BLaER1 treated with 17β-estradiol and CSF1 and Interleukin-3, amounts not matched to agents 10 nM and 100 nM (cell line): ENCODE data around the gene STPG1.
A peak's percentile ranks its signal among the peaks of the same experiment; 100 is the strongest.

Experiments
- H3K27ac ChIP-seq, 11 experiments: shearing (Covaris generic); formaldehyde crosslinking; 2 replicates each; pipeline ENCODE4 v1.8.1; 2022
- H3K27me3 ChIP-seq, 11 experiments: shearing (Covaris generic); formaldehyde crosslinking; 2 replicates each; pipeline ENCODE4 v1.8.1; 2022
- H3K36me3 ChIP-seq, 11 experiments: shearing (Covaris generic); formaldehyde crosslinking; 2 replicates each; pipeline ENCODE4 v1.8.1; 2022
- H3K4me1 ChIP-seq, 10 experiments: shearing (Covaris generic); formaldehyde crosslinking; 2 replicates each; pipeline ENCODE4 v1.8.1; 2022
- H3K4me2 ChIP-seq, 11 experiments: shearing (Covaris generic); formaldehyde crosslinking; 2 replicates each; pipeline ENCODE4 v1.8.1; 2022
- H3K4me3 ChIP-seq, 10 experiments: shearing (Covaris generic); formaldehyde crosslinking; 2 replicates each; pipeline ENCODE4 v1.8.1; 2022
- H3K9ac ChIP-seq, 11 experiments: shearing (Covaris generic); formaldehyde crosslinking; 2 replicates each; pipeline ENCODE4 v1.8.1; 2022
- H3K9me3 ChIP-seq, 11 experiments: shearing (Covaris generic); formaldehyde crosslinking; replicated peaks in 1 of 11; 2 replicates each; pipeline ENCODE4 v1.8.1; 2022
- H4K20me1 ChIP-seq, 11 experiments: shearing (Covaris generic); formaldehyde crosslinking; 2 replicates each; pipeline ENCODE4 v1.8.1; 2022
- Cebpa-rat ChIP-seq, 11 experiments: shearing (Covaris generic); IDR thresholded peaks; 2 replicates each; pipeline ENCODE4 v1.8.1; 2022

Gene STPG1

DNA sequence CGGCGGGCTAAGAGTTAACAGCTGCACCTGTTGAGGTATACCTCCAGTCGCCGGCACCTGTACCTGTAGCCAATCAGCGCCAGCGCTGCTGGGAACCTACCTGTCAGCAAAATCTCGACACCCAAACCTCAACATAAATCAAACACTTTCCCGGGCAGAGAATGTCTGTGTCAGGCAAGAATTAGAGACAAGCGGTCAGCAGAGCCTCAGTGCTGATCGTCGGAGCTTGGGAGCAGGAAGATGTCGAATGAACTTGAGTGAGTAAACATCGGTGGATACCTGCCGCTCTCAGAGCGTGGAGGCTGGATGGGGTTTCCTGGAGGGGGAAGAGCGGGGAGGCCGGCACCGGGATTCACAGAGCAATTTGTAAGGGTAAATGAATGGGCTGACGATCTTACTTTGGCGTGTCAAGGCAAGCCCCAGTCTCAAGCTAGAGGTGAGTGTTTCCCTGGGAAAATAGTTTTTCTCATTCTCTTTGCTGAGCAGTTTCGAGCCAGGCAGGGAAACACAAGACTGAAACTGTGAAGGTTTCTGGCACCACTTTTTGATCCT, 94.2 kb downstream of the STPG1 start, which contains the start of gene GRHL3:
TSS of gene GRHL3 (plus strand) at position 46 of the 552 bp plus-strand sequence. CDS start at position 241, 195 bp downstream.
- Histone ChIP-seq H4K20me1 (peaks cover 0 to 64% (median 21%) of the 10 kb centered on the region in 11 experiments; a peak in 17 of 22 replicates), H3K36me3 (no peaks in the 10 kb centered on the region), H3K9me3 (no peaks in the 10 kb centered on the region), H3K9ac (no peak within 1 kb of the TSS), H3K27me3 (peaks cover 81 to 97% (median 94%) of the 10 kb centered on the region in 11 experiments), H3K4me2 (peak within 1 kb of the TSS in 3 of 11 experiments; percentile 10 to 27 (median 21); a peak in 1 of 22 replicates), H3K4me3 (no peak within 1 kb of the TSS), H3K4me1 (peaks cover 14 to 43% (median 27%) of the 10 kb centered on the region in 10 experiments), H3K27ac (no peak within 1 kb of the TSS)
- TF ChIP-seq Cebpa-rat (IDR thresholded peaks at IDR 0.05): no peak

DNA sequence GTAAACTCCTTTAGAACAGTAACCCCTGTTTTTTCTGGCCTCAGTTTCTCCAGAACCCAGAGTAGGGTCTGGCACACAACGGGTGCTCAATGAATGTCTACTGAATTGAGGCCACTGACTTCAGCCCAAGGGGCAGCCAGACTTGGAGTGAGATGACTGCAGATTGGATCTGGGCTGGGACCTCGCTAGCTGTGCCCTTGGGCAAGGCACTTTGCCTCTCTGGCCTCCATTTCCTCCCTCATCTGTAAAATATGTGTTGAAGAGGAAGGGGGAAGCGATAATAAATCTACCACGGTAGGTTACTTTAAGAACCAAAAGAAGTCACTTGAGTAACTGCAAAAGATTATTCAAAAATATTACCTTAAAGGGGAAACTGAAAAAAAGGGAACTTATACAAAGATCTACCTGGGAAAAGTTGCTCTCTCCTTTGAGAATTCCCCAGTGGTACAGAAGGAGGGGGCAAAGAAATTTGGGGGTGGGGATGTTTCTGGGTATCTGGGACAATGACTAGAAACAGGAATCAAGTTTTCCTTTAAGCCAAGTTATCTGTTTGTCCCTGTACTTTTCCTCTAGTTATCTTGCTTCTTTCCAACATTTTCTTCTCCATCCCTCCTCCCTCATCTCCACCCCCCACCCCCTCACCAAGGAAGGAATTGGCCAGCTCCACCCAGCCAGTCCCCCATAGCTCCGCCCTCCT, 94.8 kb downstream of the STPG1 start:
- no peak overlapping the region for H3K9ac ChIP-seq
- H4K20me1 ChIP-seq: peaks cover 0 to 62% (median 21%) of the 10 kb centered on the region in 11 experiments; a peak in 17 of 22 replicates
- no peak for TF ChIP-seq Cebpa-rat (IDR thresholded peaks at IDR 0.05)
- H3K27me3 ChIP-seq: peaks cover 74 to 94% (median 90%) of the 10 kb centered on the region in 11 experiments
- H3K36me3 ChIP-seq: no peaks in the 10 kb centered on the region
- no peaks in the 10 kb centered on the region for H3K9me3 ChIP-seq
- H3K27ac ChIP-seq: no peak overlapping the region
- H3K4me2 ChIP-seq: peak overlapping the region in 1 of 11 experiments; percentile 10; a peak in 1 of 22 replicates
- H3K4me1 ChIP-seq: peaks cover 14 to 43% (median 27%) of the 10 kb centered on the region in 10 experiments
- H3K4me3 ChIP-seq: no peak overlapping the region

DNA sequence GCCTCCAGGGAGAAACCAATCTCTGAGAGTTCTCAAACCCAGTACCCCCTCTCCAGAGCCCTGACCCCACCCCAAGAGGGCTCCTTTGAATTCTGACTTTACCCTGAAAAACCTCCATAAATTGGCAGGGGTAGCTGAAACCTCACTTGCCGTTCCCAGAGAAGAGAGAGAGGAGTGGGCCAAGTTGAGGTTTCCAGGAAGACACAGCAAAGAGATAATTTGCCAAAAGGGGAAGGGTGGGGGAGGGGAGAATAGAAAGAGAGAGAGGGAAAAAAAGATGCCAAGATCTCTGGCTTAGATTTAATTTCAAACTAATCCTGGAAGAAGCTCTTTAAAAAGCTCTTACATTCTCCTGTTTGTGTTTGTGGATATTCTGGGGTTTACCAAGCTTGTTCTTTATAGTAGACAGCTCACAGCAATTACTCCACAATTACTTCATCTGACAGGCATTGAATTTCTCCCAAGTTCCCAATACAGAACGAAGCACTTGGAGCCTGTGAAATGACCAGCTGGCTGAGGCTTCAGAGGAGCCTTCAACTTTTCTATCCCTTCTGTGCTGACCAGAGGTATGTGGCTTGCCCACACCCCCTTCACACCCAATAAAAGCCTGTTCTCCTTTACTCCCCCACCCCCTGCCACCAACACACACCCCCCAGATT, 95.5 kb downstream of the STPG1 start:
- Histone ChIP-seq H3K9me3 (no peaks in the 10 kb centered on the region), H3K4me2 (0 out of 22 replicates have a peak overlapping the region, but pooled peaks of 1 of the 11 experiments have one; percentile 10), H3K4me1 (peaks cover 14 to 43% (median 26%) of the 10 kb centered on the region in 10 experiments), H3K36me3 (no peaks in the 10 kb centered on the region), H4K20me1 (peaks cover 0 to 59% (median 21%) of the 10 kb centered on the region in 11 experiments; a peak in 17 of 22 replicates), H3K27ac (no peak overlapping the region), H3K9ac (no peak overlapping the region), H3K4me3 (no peak overlapping the region), H3K27me3 (peaks cover 68 to 93% (median 89%) of the 10 kb centered on the region in 11 experiments)
- no peak for TF ChIP-seq Cebpa-rat (IDR thresholded peaks at IDR 0.05)

- Histone ChIP-seq H3K9me3 (no peaks in the 10 kb centered on the region), H3K4me3 (no peak overlapping the region), H3K4me1 (peaks cover 9 to 35% (median 19%) of the 10 kb centered on the region in 10 experiments), H3K36me3 (no peaks in the 10 kb centered on the region), H4K20me1 (peaks cover 0 to 49% (median 15%) of the 10 kb centered on the region in 11 experiments; a peak in 15 of 22 replicates), H3K27me3 (peaks cover 58 to 93% (median 87%) of the 10 kb centered on the region in 11 experiments), H3K9ac (no peak overlapping the region), H3K4me2 (no peak overlapping the region), H3K27ac (no peak overlapping the region)
- no peak for TF ChIP-seq Cebpa-rat (IDR thresholded peaks at IDR 0.05)
These were observed 96.5 kb downstream of the STPG1 start for GRCh38 chr1:24317081-24317480.

DNA sequence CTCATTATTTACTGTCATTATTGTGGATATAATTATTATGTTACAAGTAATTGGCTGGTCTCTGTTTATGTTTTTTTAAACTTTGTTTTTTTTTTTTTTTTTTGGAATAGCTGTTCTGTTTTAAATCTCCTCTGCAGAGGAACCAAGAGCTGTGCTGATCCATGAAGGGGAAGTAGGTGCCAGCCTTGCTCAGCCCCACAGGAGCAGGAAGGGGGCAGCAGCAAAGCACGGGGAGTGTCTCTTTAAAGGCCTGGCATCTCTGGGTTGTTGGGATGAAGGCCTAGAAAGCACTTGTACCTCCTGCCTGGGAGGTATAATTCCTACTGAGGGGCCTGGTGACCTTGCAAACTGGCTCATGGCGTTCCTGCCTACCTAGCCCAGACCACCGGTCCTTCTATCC, 96.9 kb downstream of the STPG1 start:
- Histone ChIP-seq H3K27me3 (peaks cover 53 to 93% (median 83%) of the 10 kb centered on the region in 11 experiments), H3K4me2 (no peak overlapping the region), H3K9me3 (no peaks in the 10 kb centered on the region), H3K9ac (no peak overlapping the region), H4K20me1 (peaks cover 0 to 45% (median 15%) of the 10 kb centered on the region in 11 experiments; a peak in 15 of 22 replicates), H3K27ac (no peak overlapping the region), H3K36me3 (no peaks in the 10 kb centered on the region), H3K4me3 (no peak overlapping the region), H3K4me1 (peaks cover 9 to 30% (median 15%) of the 10 kb centered on the region in 10 experiments)
- TF ChIP-seq Cebpa-rat (IDR thresholded peaks at IDR 0.05): no peak

DNA sequence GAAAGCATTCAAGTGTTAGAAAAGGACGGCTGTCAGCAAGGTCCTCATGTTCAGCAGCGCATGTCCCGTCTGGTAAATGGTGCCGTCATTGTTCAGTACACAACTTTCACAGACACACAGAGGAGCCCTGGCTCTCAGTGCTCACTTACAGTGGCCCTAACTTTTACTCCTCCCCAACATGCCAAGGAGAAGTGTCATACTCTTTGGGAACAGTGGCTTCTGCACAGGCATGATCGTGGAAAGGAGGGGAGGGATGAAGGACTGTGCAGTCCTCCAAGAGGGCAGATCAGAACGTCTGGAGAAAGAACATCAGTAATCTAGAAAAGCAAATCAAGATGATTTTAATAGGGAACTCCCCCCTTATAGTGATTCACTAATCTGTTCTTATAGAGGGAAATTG, 98.2 kb downstream of the STPG1 start:
- peaks cover 0 to 20% (median 5%) of the 10 kb centered on the region in 10 experiments; a peak in 7 of 20 replicates for H3K4me1 ChIP-seq
- peaks cover 41 to 87% (median 71%) of the 10 kb centered on the region in 11 experiments for H3K27me3 ChIP-seq
- H3K36me3 ChIP-seq: no peaks in the 10 kb centered on the region
- H3K4me3 ChIP-seq: no peak overlapping the region
- no peak for TF ChIP-seq Cebpa-rat (IDR thresholded peaks at IDR 0.05)
- H3K9ac ChIP-seq: no peak overlapping the region
- H3K27ac ChIP-seq: no peak overlapping the region
- no peak overlapping the region for H3K4me2 ChIP-seq
- peaks cover 0 to 33% (median 8%) of the 10 kb centered on the region in 11 experiments; a peak in 11 of 22 replicates for H4K20me1 ChIP-seq
- H3K9me3 ChIP-seq: no peaks in the 10 kb centered on the region

DNA sequence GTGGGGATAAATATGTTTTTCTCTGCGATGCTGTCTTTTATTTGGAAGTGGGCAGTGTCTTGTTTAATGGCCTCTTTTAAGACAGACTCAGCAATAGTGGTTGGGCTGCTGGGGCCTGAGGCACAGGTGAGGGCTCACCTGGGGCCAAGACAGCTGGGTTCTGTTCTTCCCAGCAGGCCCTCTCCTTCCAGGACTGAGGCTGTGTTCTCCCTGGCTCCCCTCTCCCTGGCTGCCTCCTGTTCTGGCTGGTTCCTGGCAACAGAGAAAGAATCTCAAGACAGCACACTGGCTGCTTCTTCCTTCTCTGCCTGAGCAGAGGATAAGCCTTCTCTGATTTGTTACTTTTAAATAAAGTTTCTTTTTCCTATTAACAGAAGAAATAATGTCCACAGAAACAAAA, 101.8 kb downstream of the STPG1 start:
- Histone ChIP-seq H3K9me3 (no peaks in the 10 kb centered on the region), H4K20me1 (peaks cover 0 to 8% (median 0%) of the 10 kb centered on the region in 11 experiments; a peak in 5 of 22 replicates), H3K4me1 (peaks cover 0 to under 1% (median 0%) of the 10 kb centered on the region in 10 experiments; a peak in 1 of 20 replicates), H3K27me3 (peaks cover 8 to 73% (median 45%) of the 10 kb centered on the region in 11 experiments; a peak in 20 of 22 replicates), H3K9ac (no peak overlapping the region), H3K36me3 (no peaks in the 10 kb centered on the region), H3K4me2 (no peak overlapping the region), H3K4me3 (no peak overlapping the region), H3K27ac (no peak overlapping the region)
- no peak for TF ChIP-seq Cebpa-rat (IDR thresholded peaks at IDR 0.05)

DNA sequence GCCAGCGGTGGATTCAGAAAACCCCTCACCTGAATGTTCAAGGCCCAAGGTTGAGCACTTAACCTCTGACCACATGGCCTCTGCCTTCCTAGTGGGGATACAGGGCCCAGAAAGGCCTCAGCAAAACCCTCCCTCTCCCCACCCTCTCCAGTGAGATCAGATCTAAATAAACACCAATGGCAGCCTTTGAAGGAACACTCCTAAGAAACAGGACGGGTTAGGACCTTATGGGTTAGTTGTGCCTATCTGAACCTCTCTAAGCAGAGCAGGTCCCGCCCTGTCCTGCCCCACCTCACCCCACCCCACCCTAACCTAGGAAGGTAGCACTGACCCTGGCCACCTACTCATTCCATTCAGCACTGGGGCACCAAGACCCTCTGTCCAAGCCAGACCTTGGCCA, 102.3 kb downstream of the STPG1 start:
- H3K27me3 ChIP-seq: peaks cover 7 to 73% (median 40%) of the 10 kb centered on the region in 11 experiments; a peak in 19 of 22 replicates

More for the DNA sequence above, 102.3 kb downstream of the STPG1 start:
- no peak for TF ChIP-seq Cebpa-rat (IDR thresholded peaks at IDR 0.05)
- Histone ChIP-seq H4K20me1 (peaks cover 0 to 8% (median 0%) of the 10 kb centered on the region in 11 experiments; a peak in 4 of 22 replicates), H3K4me1 (no peaks in the 10 kb centered on the region), H3K4me2 (no peak overlapping the region), H3K27ac (no peak overlapping the region), H3K9me3 (no peaks in the 10 kb centered on the region), H3K4me3 (no peak overlapping the region), H3K36me3 (no peaks in the 10 kb centered on the region), H3K9ac (no peak overlapping the region)
